Ascending aorta (tissue), 2 donors: ENCODE results near the gene GPRC5A. TPM values are rescaled to one million over a fixed set of nuclear protein-coding genes. Genes with fewer than 3 reads are reported as not detected.

Source experiments
- DNase-seq, 2 donors: peaks; one replicate each; pipeline ENCODE4 v3.0.0-alpha.2; 2019; ENCODE audit warnings: low spot score in 2 of 2
- H3K27ac ChIP-seq, 2 donors: fragments of 200-600 bp; sonication (generic); one replicate each; pipeline ENCODE4 v1.5.1; 2016 to 2017; ENCODE audit warnings: mild to moderate bottlenecking in 1 of 2
- H3K27me3 ChIP-seq: fragments of 200-600 bp; sonication (generic); one replicate; pipeline ENCODE4 v1.5.1; 2017
- H3K36me3 ChIP-seq, 2 donors: fragments of 200-600 bp; sonication (generic); one replicate each; pipeline ENCODE4 v1.5.1; 2016
- H3K4me1 ChIP-seq, 2 donors: fragments of 200-600 bp; sonication (generic); one replicate each; pipeline ENCODE4 v1.5.1; 2016 to 2017; ENCODE audit warnings: mild to moderate bottlenecking in 1 of 2
- H3K4me3 ChIP-seq, 2 donors: fragments of 200-600 bp; sonication (generic); one replicate each; pipeline ENCODE4 v1.5.1; 2016 to 2017; ENCODE audit warnings: mild to moderate bottlenecking in 1 of 2
- H3K9me3 ChIP-seq, 2 donors: fragments of 200-600 bp; sonication (generic); one replicate each; pipeline ENCODE4 v1.5.1; 2016
- CTCF ChIP-seq, 3 experiments: fragments of 200-600 bp in 2 of 3; fragments of 450-650 bp in 1 of 3; sonication (generic) in 2 of 3; IDR thresholded peaks; one replicate each; pipeline ENCODE4 v1.5.1; 2016 to 2019; ENCODE audit warnings: antibody characterized with exemption in 3 of 3, mild to moderate bottlenecking in 1 of 3, moderate library complexity in 1 of 3
- intact Hi-C: fragments of 100-400 bp; cut with DNase I; formaldehyde crosslinking; loops from one replicate; pipeline ENCODE4 v1.15.1; 2023
- total RNA-seq: library from RNA; depleted of rRNA; stranded (reverse); fragments of >200 nt; gene quantifications from one replicate; pipeline ENCODE4 v1.1.0, GENCODE V29; 2016

Gene GPRC5A
- total RNA-seq, 1 donor from 2014 or later: 23.8 TPM

- intact Hi-C loops: no loop called here
- Histone ChIP-seq H3K27me3 (no peaks in the 10 kb centered on the region), H3K27ac (peak overlapping the region in 1 of 2 donors; percentile 49), H3K9me3 (no peaks in the 10 kb centered on the region), H3K4me1 (peaks cover 0 to 7% of the 10 kb centered on the region in 2 donors), H3K36me3 (no peaks in the 10 kb centered on the region), H3K4me3 (no peak overlapping the region)
- no peak for DNase-seq
- TF ChIP-seq CTCF (IDR thresholded peaks at IDR 0.05): no peak
Observed at GRCh38 chr12:12882288-12882687, 9.1 kb upstream of the GPRC5A start.

DNA sequence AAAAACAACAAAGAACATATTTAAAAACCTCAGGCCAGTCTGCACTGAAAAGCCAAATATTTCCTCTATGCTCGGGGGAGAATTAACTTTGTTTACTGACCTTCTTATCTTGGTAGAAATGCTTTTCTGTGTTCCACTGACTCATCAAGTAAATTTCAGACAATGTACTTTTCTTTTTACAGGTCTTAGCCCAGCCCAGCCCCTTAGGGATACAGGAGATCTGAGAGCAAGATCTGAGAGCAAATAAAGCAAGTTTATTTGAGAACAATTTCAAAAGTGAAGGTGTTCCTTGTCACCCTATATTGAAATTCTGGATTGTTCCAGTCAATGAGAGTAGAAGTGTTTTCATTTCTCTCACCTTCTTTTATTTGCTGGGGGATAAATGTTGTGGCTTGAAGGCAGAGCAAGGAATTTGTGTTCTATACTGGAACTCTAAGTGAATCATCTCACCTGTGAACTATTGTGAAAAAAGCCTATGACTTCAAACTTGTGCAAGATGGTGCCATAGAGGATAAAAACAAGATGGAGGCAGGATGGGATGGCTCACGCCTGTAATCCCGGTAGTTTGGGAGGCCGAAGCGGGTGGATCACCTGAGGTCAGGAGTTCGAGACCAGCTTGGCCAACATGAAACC lies 7.9 kb upstream of the GPRC5A start:
- no peaks in the 10 kb centered on the region for H3K36me3 ChIP-seq
- intact Hi-C loops: no loop called here
- no peak for TF ChIP-seq CTCF (IDR thresholded peaks at IDR 0.05)
- H3K27me3 ChIP-seq: no peaks in the 10 kb centered on the region
- H3K27ac ChIP-seq: peak overlapping the region; percentile 38 to 49
- no peaks in the 10 kb centered on the region for H3K9me3 ChIP-seq
- H3K4me3 ChIP-seq: no peak overlapping the region
- DNase-seq: no peak
- H3K4me1 ChIP-seq: no peaks in the 10 kb centered on the region

DNA sequence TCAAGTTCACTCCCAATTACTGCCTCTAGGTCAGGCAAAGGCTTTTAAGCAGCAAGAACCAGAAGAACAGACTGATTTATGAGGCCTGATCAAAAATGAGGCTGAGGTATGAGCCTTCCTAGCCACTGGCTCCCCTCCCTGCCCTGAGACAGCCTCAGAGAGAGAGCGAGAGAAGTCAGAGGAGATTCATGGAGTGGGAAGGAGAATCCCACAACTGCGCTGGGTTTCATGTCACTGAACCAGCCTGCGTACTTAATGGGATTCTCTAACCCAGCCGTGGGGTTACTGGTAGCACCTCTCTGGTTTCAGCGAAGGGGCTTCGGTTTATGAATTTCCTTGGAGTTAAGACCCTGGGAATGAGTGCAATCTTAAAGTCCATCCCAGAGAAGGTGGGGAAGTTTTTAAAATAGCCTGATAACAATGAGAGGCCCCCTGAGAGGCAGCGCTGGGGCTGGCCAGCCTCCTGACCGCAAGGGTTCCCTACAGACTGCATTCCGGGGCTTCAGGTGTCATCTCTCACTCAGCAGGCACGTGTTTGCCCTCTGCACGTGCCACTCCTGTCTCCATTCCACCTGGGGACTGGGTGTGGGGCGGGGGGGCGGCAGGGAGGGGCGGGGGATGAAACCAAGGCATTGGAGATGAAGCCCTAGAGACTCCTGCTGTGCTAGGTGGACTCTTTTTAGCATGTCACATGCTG lies 6.1 kb upstream of the GPRC5A start:
- no peak for TF ChIP-seq CTCF (IDR thresholded peaks at IDR 0.05)
- no peak for DNase-seq

GRCh38 chr12:12887471-12887870 lies 3.9 kb upstream of the GPRC5A start:
- no peaks in the 10 kb centered on the region for H3K27me3 ChIP-seq
- H3K9me3 ChIP-seq: no peaks in the 10 kb centered on the region
- H3K4me1 ChIP-seq: no peaks in the 10 kb centered on the region
- intact Hi-C loops: no loop called here
- no peak overlapping the region for H3K4me3 ChIP-seq
- no peak for DNase-seq
- no peaks in the 10 kb centered on the region for H3K36me3 ChIP-seq
- no peak for TF ChIP-seq CTCF (IDR thresholded peaks at IDR 0.05)
- H3K27ac ChIP-seq: no peak overlapping the region

More for the DNA sequence above, 6.1 kb upstream of the GPRC5A start:
- Histone ChIP-seq H3K9me3 (no peaks in the 10 kb centered on the region), H3K27me3 (no peaks in the 10 kb centered on the region), H3K4me1 (no peaks in the 10 kb centered on the region), H3K36me3 (no peaks in the 10 kb centered on the region), H3K4me3 (no peak overlapping the region), H3K27ac (no peak overlapping the region)
- intact Hi-C loops: no loop called here

DNA sequence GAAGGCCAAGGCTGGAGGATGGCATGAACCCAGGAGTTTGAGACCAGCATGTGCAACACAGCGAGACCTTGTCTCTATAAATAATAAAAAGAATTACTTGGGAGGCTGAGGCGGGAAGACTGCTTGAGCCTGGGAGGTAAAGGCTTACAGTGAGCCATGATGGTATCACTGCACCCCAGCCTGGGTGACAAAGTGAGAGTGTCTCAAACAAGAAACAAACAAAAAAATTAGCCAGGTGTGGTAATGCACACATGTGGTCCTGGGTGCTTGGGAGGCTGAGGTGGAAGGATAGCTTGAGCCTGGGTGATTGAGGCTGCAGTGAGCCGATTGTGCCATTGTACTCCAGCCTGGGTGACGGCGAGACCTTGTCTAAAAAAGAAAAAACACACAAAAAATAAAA lies 1.7 kb upstream of the GPRC5A start:
- intact Hi-C loops: loop anchor here (5.0 kb wide), 2 partner anchors 208 to 1888 kb away; no protein-coding TSS in a partner anchor
- Histone ChIP-seq H3K27ac (peak overlapping the region in 1 of 2 donors; percentile 93), H3K36me3 (no peaks in the 10 kb centered on the region), H3K4me3 (no peak overlapping the region), H3K9me3 (no peaks in the 10 kb centered on the region), H3K4me1 (no peaks in the 10 kb centered on the region), H3K27me3 (no peaks in the 10 kb centered on the region)
- TF ChIP-seq CTCF (IDR thresholded peaks at IDR 0.05): no peak
- DNase-seq: no peak
